Tibial artery (tissue), 4 donors: ENCODE measurements around the gene CFAP61.
"Not testable (repeated sequence)": the region's sequence is repeated elsewhere in the genome, so short reads cannot be mapped to it uniquely, and the experiment has no call there.

Experiments
- DNase-seq, 2 donors: peaks; one replicate each; pipeline ENCODE4 v3.0.0-alpha.2; 2019
- H3K27ac ChIP-seq, 2 donors: fragments of 200-600 bp; sonication (generic) in 1 of 2; 1 replicate in 1 of 2; 2 replicates in 1 of 2; pipeline ENCODE4 v1.5.1; 2018 to 2019; ENCODE audit warnings: mild to moderate bottlenecking in 1 of 2
- H3K27me3 ChIP-seq, 2 donors: fragments of 200-600 bp; sonication (generic) in 1 of 2; one replicate each; pipeline versions ENCODE4 v1.5.1 to v1.6.0; 2016 to 2019
- H3K36me3 ChIP-seq, 3 donors: fragments of 200-600 bp; sonication (generic) in 2 of 3; one replicate each; pipeline ENCODE4 v1.5.1; 2016 to 2019; ENCODE audit warnings: mild to moderate bottlenecking in 2 of 3
- H3K4me1 ChIP-seq, 4 donors: fragments of 200-600 bp; sonication (generic) in 2 of 4; 1 replicate in 3 of 4; 2 replicates in 1 of 4; pipeline ENCODE4 v1.5.1; 2016 to 2019
- H3K4me3 ChIP-seq, 2 donors: fragments of 200-600 bp; sonication (generic) in 1 of 2; 1 replicate in 1 of 2; 2 replicates in 1 of 2; pipeline ENCODE4 v1.5.1; 2018 to 2019; ENCODE audit warnings: mild to moderate bottlenecking in 2 of 2
- H3K9me3 ChIP-seq, 3 donors: fragments of 200-600 bp; sonication (generic) in 1 of 3; one replicate each; pipeline ENCODE4 v1.5.1; 2016 to 2019
- CTCF ChIP-seq, 2 experiments: fragments of 200-600 bp in 1 of 2; fragments of 450-650 bp in 1 of 2; IDR thresholded peaks; one replicate each; pipeline ENCODE4 v1.5.1; 2017 to 2019; ENCODE audit warnings: antibody characterized with exemption in 2 of 2, mild to moderate bottlenecking in 1 of 2, moderate library complexity in 1 of 2
- intact Hi-C: fragments of 100-400 bp; cut with DNase I; formaldehyde crosslinking; loops from one replicate; pipeline ENCODE4 v1.15.0; 2023; ENCODE audit warnings: low total_unique reads

The CFAP61 gene

GRCh38 chr20:20052074-20052970, at the start of gene CFAP61, which contains the start of gene CRNKL1:
TSS of gene CFAP61 (plus strand) at chr20:20052532. CDS start at chr20:20056654, 4,122 bp downstream.
TSS of gene CRNKL1 (minus strand) at chr20:20052466. CDS start at chr20:20052342, 124 bp downstream.
- TF ChIP-seq CTCF (IDR thresholded peaks at IDR 0.05), result peak in 1 of 2 experiments; percentile 46
- Histone ChIP-seq H3K4me1 (peaks cover 0 to 18% (median 12%) of the 10 kb centered on the region in 4 donors), H3K36me3 (peaks cover 30 to 33% (median 31%) of the 10 kb centered on the region in 3 donors), H3K4me3 (peak within 1 kb of the TSS; percentile 88), H3K27ac (peak within 1 kb of the TSS; percentile 88), H3K9me3 (no peaks in the 10 kb centered on the region), H3K27me3 (no peaks in the 10 kb centered on the region)
- DNase-seq, result peak; percentile 94 to 97
- intact Hi-C loops, result loop anchor here (5.0 kb wide), 1 partner anchor 35 kb away; the partner anchor contains the start of gene NAA20

GRCh38 chr20:20003031-20003954, 49.0 kb upstream of the CFAP61 start:
- no peaks in the 10 kb centered on the region for H3K27me3 ChIP-seq
- intact Hi-C loops, result no loop called here
- peak; percentile 60 to 76 for DNase-seq
- H3K4me3 ChIP-seq, result peak overlapping the region; percentile 38 to 40
- H3K36me3 ChIP-seq, result peaks cover 22 to 36% (median 28%) of the 10 kb centered on the region in 3 donors
- H3K27ac ChIP-seq, result peak overlapping the region; percentile 82 to 83
- no peak for TF ChIP-seq CTCF (IDR thresholded peaks at IDR 0.05)
- no peaks in the 10 kb centered on the region for H3K9me3 ChIP-seq
- H3K4me1 ChIP-seq, result peaks cover 0 to 25% (median 17%) of the 10 kb centered on the region in 4 donors

GRCh38 chr20:20003955-20004322, 48.4 kb upstream of the CFAP61 start:
- H3K27me3 ChIP-seq, DNase-seq, H3K9me3 ChIP-seq, intact Hi-C loops: not testable (repeated sequence)
- H3K4me3 ChIP-seq, result peak overlapping the region; percentile 38 to 40
- peaks cover 0 to 25% (median 17%) of the 10 kb centered on the region in 4 donors for H3K4me1 ChIP-seq
- H3K27ac ChIP-seq, result peak overlapping the region; percentile 82 to 83
- H3K36me3 ChIP-seq, result peaks cover 16 to 29% (median 22%) of the 10 kb centered on the region in 3 donors

- Histone ChIP-seq H3K4me3 (no peak overlapping the region), H3K9me3 (no peaks in the 10 kb centered on the region), H3K4me1 (peaks cover 0 to 35% (median 24%) of the 10 kb centered on the region in 4 donors), H3K27me3 (no peaks in the 10 kb centered on the region), H3K27ac (peak overlapping the region in 1 of 2 donors; percentile 26), H3K36me3 (peaks cover 8 to 15% (median 8%) of the 10 kb centered on the region in 3 donors)
- TF ChIP-seq CTCF (IDR thresholded peaks at IDR 0.05), result no peak
- intact Hi-C loops, result no loop called here
- DNase-seq, result no peak
Measured at GRCh38 chr20:20005342-20005741, 47.0 kb upstream of the CFAP61 start.

GRCh38 chr20:20009784-20010253, 42.5 kb upstream of the CFAP61 start:
- peak overlapping the region; percentile 79 to 90 for H3K27ac ChIP-seq
- peaks cover 0 to 28% (median 12%) of the 10 kb centered on the region in 4 donors for H3K4me1 ChIP-seq
- H3K4me3 ChIP-seq, result no peak overlapping the region
- DNase-seq, result no peak
- no peaks in the 10 kb centered on the region for H3K36me3 ChIP-seq
- no peak for TF ChIP-seq CTCF (IDR thresholded peaks at IDR 0.05)
- no peaks in the 10 kb centered on the region for H3K27me3 ChIP-seq
- no peaks in the 10 kb centered on the region for H3K9me3 ChIP-seq
- intact Hi-C loops, result no loop called here
